GM19238 (cell line): ENCODE results near the gene LIPF.
"Not testable (repeated sequence)": the region's sequence is repeated elsewhere in the genome, so short reads cannot be mapped to it uniquely, and the experiment has no call there.

Source experiments
- DNase-seq: peaks from one replicate; pipeline ENCODE4 v3.0.0; 2011; ENCODE audit warnings: low spot score; ENCODE audit not compliant: insufficient read length

The LIPF gene

DNA sequence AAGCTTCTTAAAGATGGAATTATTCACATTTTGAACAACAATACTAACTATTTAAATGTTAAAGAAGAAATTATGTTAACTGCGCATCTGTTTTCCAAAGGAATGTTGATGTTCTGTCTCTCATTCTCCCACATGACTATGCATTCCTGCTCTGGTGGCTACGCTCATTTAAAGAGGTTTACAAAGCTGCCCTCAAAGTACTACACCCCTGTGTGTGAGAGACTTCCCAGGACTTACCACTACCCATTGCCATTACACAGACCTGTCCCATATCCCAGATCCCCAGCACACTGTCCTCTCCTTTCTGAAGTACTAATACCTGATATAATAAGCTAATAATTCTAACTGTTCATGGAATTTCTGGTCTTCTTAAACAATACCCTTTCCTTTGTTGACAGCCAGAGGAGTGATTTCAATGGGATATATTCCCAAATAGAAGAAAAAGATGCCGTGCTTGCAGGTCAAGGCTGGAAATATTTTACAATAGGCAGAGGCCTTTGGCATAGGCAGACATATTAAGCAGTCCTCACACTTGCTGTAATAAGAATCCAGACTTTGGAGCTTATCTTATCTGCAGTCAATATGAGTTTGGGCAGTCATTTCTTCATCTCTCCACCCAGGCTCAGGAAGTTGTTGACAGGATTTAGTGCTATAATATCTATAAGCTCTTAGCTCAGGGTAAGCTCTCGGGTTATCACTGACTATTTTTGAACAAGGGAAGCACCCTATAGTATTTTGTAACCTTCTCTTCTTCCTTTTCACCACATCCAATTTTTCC is 12.2 kb downstream of the LIPF start:
- no peak for DNase-seq

DNA sequence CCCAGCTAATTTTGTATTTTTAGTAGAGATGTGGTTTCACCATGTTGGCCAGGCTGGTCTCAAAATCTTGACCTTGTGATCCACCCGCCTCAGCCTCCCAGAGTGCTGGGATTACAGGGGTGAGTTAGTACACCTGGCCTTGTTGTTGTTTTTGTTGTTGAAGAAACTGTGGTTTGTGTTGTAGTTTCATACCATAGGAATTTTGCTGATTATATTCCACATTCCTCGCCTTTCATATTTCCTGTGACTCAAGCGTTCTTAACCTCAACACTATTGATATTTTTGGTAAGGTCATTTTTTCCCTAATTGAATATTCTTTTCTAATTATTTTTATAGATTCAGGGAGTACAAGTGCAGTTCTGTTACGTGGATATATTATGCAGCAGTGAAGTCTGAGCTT is 16.7 kb downstream of the LIPF start:
- DNase-seq = no peak

DNA sequence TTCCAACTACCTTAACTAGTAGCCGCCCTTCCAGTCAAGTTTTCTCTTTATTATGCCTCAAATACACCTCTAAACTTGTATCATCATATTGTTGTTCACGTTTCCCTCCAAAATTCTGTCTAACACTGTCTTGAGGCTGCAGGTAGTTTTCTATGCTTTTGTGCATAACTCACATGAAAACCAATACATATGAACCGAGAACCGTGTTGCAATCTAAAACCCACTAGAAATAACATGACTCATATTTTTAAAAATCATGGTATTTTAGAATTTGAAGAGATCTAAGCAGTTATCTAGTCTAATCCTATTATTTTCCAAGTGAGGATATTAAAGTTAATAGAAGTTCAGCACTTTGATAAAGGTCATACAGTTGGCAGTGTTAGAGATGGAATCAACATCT is 18.2 kb downstream of the LIPF start:
- no peak for DNase-seq

DNA sequence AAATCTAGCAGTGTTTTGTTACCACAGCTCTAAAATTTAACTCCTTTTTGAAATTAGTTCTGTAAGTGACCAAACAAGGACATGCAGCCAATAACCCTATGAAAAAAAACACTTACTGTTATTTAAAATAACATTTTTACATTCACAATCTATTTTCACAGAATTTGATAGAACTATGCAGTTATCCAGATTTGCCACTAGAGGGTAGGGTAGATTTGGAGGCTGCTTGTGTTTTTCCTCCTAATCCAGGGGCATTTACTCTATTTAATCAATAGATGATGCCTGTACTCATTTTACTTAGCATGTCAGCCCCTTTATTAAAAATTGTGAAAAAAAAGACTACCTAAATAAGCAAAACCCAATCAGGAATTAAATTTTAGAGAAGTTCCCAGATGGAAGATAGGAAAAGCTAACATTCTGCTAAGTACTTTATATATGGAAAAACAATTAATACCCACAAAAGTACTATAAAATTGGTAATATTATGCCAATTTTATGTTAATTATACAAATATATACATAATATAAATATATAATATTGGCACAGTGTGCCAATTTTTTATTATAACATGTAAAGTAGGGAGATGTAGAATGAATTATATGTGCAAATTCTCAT is 23.7 kb downstream of the LIPF start:
- DNase-seq = no peak

DNA sequence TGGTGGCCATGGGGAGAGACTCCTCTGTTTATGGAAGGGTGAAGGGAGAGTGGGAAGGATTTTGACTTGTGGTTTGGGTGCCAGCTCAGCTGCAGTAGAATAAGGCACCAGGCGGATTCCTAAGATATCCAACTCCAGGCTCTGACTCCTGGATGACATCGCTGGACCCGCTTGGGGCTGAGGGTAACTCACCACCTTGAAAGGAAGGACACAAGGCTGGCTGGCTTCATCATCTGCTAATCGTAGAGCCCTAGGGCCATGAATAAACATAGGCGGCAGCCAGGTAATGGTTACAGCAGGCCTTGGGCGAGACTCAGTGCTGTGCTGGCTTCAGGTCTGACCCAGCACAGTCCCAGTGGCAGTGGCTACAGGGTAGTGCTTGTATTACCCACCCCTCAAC is 25.1 kb downstream of the LIPF start:
- DNase-seq = no peak

DNA sequence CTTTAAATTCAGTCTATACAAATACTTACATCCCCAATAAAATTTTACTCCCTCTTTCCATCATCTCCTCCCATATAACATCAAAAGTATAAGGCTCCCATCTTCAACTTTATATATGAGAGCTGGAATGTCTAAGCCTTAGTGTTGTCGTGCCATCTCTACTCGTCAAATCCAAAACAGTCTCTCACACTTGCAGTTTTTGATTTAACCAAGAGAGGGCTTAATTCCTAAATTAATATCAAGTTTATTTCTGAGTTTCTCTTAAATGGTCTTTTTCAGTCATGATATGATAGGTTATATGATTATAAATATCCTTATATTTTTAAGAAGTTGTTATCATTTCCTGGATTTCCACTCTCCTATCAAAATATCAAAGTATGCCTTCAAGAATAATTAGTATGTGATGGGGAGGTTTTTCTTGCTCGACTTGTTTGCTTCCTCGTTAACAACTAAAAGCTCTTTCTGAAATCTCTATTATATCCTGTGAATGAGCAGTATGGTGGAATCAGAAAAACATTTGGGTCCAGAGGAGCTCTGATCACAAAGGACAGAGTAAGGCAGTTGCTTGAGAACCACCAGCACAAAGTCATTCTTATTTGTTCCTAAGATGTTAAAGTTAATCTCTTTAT is 29.3 kb downstream of the LIPF start:
- DNase-seq = no peak

DNA sequence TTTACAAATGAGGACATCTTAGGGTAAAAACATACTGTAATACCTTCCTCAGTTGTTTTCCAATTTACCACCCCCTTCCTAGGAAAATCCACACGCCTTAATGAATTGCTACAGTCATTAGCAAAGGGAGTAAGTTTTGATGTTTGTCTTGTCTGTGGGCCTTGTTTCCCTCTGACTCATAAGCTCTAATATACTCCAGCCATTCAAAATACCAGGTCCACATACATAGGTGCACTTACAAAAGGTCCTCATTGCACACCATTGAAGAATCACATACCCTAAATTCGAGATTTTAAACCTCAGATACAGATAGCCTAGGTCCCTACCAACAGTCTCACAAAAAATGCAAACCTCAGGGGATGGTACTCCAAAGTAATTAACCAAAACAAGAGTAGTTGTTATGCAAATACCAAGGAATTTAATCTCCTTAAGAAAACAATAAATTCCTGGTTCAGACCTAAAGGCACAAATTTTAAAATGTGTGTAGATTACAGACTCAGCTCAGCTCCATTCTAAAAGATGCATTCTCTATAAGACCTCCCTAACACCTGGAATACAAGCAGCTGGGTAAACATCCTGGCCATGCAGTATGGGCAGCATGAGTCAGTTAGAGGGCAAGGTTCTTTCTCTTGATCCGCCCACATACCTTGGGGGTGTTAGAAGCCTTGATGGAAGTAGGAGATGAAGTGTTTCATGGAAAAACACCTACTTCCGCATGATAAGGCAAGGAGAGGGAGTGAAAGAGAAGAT is 38.8 kb downstream of the LIPF start:
- DNase-seq = no peak

DNA sequence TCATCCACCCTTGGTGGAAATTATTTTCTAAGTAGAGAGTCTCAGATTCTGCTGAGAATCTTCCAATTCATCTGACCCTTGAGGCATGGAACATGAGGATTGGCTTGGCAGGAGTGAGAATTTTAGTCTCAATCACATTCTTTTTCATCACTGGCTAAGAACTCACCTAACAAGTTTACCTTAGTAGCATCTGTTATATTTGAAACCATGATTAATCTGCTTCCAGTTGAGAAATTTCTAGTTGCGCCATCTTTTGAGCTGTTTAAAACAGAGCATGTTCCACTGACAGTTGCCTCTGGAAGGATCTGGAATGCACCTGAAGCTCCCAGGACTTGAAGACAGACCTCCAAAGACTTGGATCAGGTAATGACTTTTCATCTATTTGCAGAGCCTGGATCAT is 41.7 kb downstream of the LIPF start, which contains the start of gene LIPK:
LIPK (plus strand) TSS at position 292 of the 400 bp plus-strand sequence. CDS start 18,295 bp downstream, outside the sequence.
- DNase-seq = no peak

DNA sequence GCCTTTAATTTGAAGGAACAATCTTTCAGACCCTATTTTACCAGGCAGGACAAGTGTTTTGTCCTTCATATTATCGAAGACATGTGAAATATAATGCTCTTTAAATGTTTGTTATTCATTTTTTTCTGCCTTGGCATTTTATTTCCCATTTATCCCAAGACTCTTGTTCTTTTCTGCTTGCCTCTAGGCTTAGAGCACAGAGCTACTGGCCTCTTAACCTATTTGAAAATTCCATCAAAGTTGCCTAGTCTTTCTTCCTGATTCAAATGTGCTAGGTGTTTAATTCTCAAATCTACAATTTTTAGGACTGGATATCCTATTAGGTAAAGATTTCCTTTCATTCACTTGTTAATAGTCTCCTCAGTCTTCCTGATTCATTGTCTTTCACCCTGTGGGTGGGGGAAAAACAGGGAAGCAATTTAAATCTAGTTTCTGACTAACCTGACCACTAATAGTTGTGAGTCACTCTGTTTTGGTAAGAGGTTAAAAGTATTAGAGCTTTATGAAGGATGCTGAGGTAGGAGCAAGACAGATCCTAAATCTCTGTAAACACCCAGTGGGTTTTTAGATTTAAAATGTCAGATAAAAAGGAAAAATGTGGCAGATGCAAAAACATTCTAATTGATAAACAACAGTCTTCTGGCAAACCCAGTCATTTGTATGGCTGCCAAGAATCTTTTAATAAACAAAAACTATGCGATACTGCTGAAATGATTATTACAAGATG is 43.4 kb downstream of the LIPF start:
- no peak for DNase-seq

DNA sequence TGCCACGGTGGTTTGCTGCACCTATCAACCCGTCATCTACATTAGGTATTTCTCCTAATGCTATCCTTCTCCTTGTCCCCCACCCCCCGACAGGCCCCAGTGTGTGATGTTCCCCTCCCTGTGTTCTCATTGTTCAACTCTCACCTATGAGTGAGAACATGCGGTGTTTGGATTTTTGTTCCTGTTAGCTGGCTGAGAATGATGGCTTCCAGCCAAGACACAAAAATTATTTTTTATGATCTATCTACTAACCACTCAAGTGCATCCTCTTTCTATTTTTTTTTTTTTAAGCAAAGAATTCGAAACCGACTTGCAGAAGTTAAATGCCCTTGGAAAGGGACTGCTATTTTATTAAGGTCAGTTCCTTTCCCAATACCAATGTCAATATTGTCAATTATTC is 45.1 kb downstream of the LIPF start:
- not testable (repeated sequence) for DNase-seq

DNA sequence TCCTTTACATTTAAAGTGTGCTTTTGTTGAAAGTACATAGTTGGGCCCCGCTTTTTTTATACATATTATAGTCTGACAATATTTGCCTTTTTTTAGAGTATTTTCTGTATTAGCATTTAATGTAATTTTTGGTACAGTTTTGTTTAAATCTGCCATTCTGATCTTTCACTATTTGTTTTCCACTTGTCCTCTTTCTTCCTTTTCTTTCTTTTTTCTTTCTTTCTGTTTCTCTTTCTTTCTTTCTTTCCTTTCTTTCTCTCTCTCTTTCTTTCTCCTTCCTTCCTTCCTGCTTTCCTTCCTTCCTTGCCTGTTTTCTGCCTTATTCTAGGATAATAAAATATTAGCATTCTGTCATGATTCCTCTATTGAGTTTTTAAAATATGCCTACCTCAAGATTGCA is 51.3 kb downstream of the LIPF start:
- no peak for DNase-seq

DNA sequence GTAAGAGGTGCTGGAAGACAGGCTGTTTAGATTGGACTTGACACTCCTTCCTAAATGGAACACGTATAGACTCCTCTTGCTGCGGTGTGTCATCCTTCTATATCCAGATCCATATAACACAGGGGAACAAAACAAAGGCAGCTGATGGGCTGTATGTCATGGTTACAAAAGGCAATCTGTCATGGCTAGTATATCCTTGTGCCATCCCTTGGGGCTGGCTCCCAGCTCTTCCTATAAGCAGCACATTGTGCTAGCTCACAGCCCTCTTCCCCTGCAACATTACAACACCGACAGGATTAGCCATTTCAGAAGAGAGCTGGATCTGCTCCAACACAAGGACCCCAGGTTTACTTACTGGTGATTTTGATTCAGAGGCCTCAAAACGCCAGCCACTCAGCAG is 57.1 kb downstream of the LIPF start:
- no peak for DNase-seq

DNA sequence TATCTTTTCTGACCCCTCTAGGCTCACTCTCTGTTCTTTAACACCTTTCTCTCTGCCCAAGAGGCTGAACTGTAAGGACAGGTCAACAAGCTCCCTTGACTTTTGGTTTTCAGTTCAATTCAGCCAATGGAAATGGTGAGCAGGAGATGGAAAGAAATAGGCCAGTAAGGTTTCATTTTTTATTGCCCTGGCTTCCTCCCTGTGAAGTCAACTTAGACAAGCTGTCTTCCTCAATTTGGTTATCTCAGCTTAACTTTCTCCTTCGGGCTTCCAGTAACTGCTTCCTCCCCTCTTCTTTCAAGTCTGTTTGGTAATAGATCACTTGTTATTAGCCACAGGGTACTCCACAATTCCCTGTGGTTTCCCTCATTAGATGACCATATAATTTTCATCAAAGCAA is 61.6 kb downstream of the LIPF start:
- no peak for DNase-seq

DNA sequence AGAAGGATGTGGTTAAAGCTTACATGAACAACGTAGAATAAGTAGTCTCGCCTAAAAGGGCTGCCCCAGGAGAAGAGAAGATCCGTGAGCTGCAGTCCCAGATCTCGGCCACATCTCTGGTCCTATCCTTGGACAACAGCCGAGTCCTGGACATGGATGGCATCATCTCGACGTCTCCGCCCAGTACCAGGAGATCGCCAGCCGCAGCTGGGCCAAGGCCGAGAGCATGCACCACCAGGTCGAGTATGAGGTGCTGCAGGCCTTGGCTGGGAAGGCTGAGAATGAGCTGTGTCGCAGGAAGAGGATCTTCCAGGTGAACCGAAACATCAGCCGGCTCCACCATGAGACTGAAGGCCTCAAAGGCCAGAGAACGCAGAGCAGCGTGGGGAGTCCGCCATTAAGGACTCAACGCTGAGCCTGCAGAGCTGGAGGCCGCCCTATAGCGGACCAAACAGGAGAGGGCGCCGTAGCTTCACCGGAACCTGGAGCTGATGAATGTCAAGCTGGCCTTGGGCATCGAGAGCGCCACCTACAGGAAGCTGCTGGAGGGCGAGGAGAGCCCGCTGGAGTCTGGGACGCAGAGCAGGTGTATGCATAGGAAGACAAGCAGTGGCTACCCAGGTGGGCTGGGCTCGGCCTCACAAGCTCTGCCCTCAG is 64.0 kb downstream of the LIPF start:
- DNase-seq = no peak
